K562 (cell line): Measurements from ENCODE around the gene PPP1R9A. TPM values are rescaled to one million over a fixed set of nuclear protein-coding genes. Genes with fewer than 3 reads are reported as not detected.

Source experiments
- ATAC-seq: fragments of 200-7000 bp; cut with Tn5 transposase; 3 replicates; pipeline ENCODE4 v1.9.1; 2020; ENCODE audit warnings: moderate library complexity
- BruUV-seq: library from RNA; stranded (reverse); fragments of 400-500 nt; replicated peaks from 2 replicates; lab custom pipeline; 2021; lab: Mats Ljungman, UMichigan
- CTCF ChIA-PET: fragments of 300-600 bp; formaldehyde crosslinking; extraction: SDS; loops from one replicate; lab custom pipeline; 2021; ENCODE audit warnings: low intra/inter-chr PET ratio; lab: Yijun Ruan, JAX
- POLR2A ChIA-PET: fragments of 300-600, 350-650 bp; sonication (Branson Sonifier 250); formaldehyde crosslinking; extraction: SDS; loops from one replicate; lab custom pipeline; 2021; ENCODE audit warnings: antibody characterized with exemption, inconsistent platforms; lab: Yijun Ruan, JAX
- DNase-seq, 4 experiments: peaks; one replicate each; pipeline versions ENCODE4 v3.0.0 to v3.0.0-alpha.2; 2011 to 2018; ENCODE audit warnings: low spot score in 3 of 4, mixed read lengths in 3 of 4; ENCODE audit errors: extremely low read depth in 1 of 4
- FAIRE-seq: peaks from 2 replicates; lab custom pipeline; 2011; peaks lifted over from hg19 to GRCh38; lab: Jason Lieb, UNC
- H2AFZ ChIP-seq: 2 replicates; pipeline ENCODE4 v1.6.0; 2011; ENCODE audit warnings: low read depth, low read length, control low read depth, inconsistent platforms
- H3K27ac ChIP-seq: fragments of 200-600 bp; 3 replicates; pipeline ENCODE4 v1.8.0; 2011; ENCODE audit warnings: low read depth, mild to moderate bottlenecking, control low read depth, inconsistent platforms, low read length, moderate library complexity, mixed read lengths; ENCODE audit errors: extremely low read depth
- H3K27me3 ChIP-seq, 2 experiments: fragments of 300-600 bp in 1 of 2; 2 replicates in 1 of 2; 3 replicates in 1 of 2; pipeline versions ENCODE4 v1.6.0 to v1.8.0; 2011; ENCODE audit warnings: inconsistent platforms in 2 of 2, low read length in 2 of 2, mild to moderate bottlenecking in 1 of 2, mixed read lengths in 1 of 2, moderate library complexity in 1 of 2; ENCODE audit not compliant: control insufficient read depth in 2 of 2, insufficient read depth in 2 of 2
- H3K36me3 ChIP-seq: fragments of 300-600 bp; 3 replicates; pipeline ENCODE4 v1.8.0; 2011; ENCODE audit warnings: mild to moderate bottlenecking, low read length, inconsistent platforms; ENCODE audit not compliant: control insufficient read depth, insufficient read depth
- H3K4me1 ChIP-seq, 2 experiments: fragments of 200-600 bp in 1 of 2; replicated peaks in 1 of 2; 2 replicates in 1 of 2; 3 replicates in 1 of 2; pipeline versions ENCODE4 v1.5.1 to v1.8.0; 2011; ENCODE audit warnings: inconsistent platforms in 2 of 2, low read length in 2 of 2, mild to moderate bottlenecking in 1 of 2, mixed read lengths in 1 of 2, moderate library complexity in 1 of 2; ENCODE audit not compliant: control insufficient read depth in 2 of 2, insufficient read depth in 2 of 2
- H3K4me2 ChIP-seq: 2 replicates; pipeline ENCODE4 v1.6.1; 2011; ENCODE audit warnings: low read length, control low read depth, inconsistent platforms, mixed read lengths; ENCODE audit not compliant: insufficient read depth
- H3K4me3 ChIP-seq: fragments of 200-600 bp; sonication (generic), shearing (Covaris generic); 2 replicates; pipeline ENCODE4 v1.5.1; 2016; ENCODE audit warnings: control low read depth, inconsistent platforms
- H3K79me2 ChIP-seq: fragments of 200-600 bp; 3 replicates; pipeline ENCODE4 v1.8.0; 2011; ENCODE audit warnings: low read length, inconsistent platforms; ENCODE audit not compliant: control insufficient read depth, insufficient read depth
- H3K9ac ChIP-seq, 2 experiments: 2 replicates each; pipeline versions ENCODE4 v1.6.0 to v1.6.1; 2011; ENCODE audit warnings: low read depth in 2 of 2, low read length in 2 of 2, control low read depth in 1 of 2, inconsistent platforms in 1 of 2, mild to moderate bottlenecking in 1 of 2, mixed read lengths in 1 of 2; ENCODE audit not compliant: insufficient read depth in 1 of 2
- H3K9me1 ChIP-seq: one replicate; pipeline ENCODE4 v1.6.0; 2011; ENCODE audit warnings: inconsistent platforms, mild to moderate bottlenecking, low read length, moderate library complexity; ENCODE audit not compliant: control insufficient read depth, insufficient read depth
- H3K9me3 ChIP-seq: replicated peaks from 2 replicates; pipeline ENCODE4 v1.5.1; 2011; ENCODE audit warnings: low read depth, low read length, inconsistent platforms; ENCODE audit not compliant: control insufficient read depth, insufficient read depth
- H4K20me1 ChIP-seq: replicated peaks from 2 replicates; pipeline ENCODE4 v1.6.1; 2011; ENCODE audit warnings: low read length, inconsistent platforms, mixed read lengths; ENCODE audit not compliant: control insufficient read depth, insufficient read depth
- CHD4 ChIP-seq: fragments of 200-600 bp; sonication (generic); IDR thresholded peaks from 3 replicates; pipeline ENCODE4 v1.6.1; 2012; ENCODE audit warnings: low read depth, mild to moderate bottlenecking, mixed read lengths, low read length, inconsistent platforms; ENCODE audit not compliant: insufficient read depth, insufficient replicate concordance, poor library complexity, severe bottlenecking
- EHMT2 ChIP-seq: fragments of 450-650 bp; IDR thresholded peaks from 2 replicates; pipeline ENCODE4 v1.6.1; 2018; ENCODE audit warnings: antibody characterized with exemption
- ESRRB ChIP-seq: fragments of 250-450 bp; sonication (Bioruptor Pico); IDR thresholded peaks from 2 replicates; pipeline ENCODE4 v1.5.0; 2020; ENCODE audit warnings: mild to moderate bottlenecking, moderate library complexity, borderline replicate concordance
- ILF3 ChIP-seq: fragments of 450-650 bp; IDR thresholded peaks from 2 replicates; pipeline ENCODE4 v1.6.1; 2018; ENCODE audit warnings: antibody characterized with exemption, mild to moderate bottlenecking, moderate library complexity, borderline replicate concordance
- MCM2 ChIP-seq: fragments of 450-650 bp; IDR thresholded peaks from 2 replicates; pipeline ENCODE4 v1.6.1; 2017; ENCODE audit warnings: low read depth, mild to moderate bottlenecking
- NFYB ChIP-seq: IDR thresholded peaks from 2 replicates; pipeline ENCODE4 v1.6.1; 2011; ENCODE audit warnings: mild to moderate bottlenecking, moderate library complexity; ENCODE audit not compliant: insufficient read length; ENCODE audit errors: extremely low read depth
- PHF8 ChIP-seq: fragments of 200-600 bp; sonication (generic); IDR thresholded peaks from 2 replicates; pipeline ENCODE4 v1.6.1; 2012; ENCODE audit warnings: mixed run types, mild to moderate bottlenecking, inconsistent platforms, low read length, moderate library complexity, borderline replicate concordance
- PYGO2 ChIP-seq: fragments of 450-650 bp; IDR thresholded peaks from 2 replicates; pipeline ENCODE4 v1.6.1; 2016; ENCODE audit warnings: mild to moderate bottlenecking, missing genetic modification characterization, moderate library complexity, missing compliant biosample characterization
- RBM22 ChIP-seq: fragments of 200-400 bp; formaldehyde crosslinking; IDR thresholded peaks from 2 replicates; pipeline ENCODE4 v1.6.1; 2018; ENCODE audit warnings: low read length, low read depth; ENCODE audit not compliant: poor library complexity, severe bottlenecking
- THRA ChIP-seq: fragments of 450-650 bp; IDR thresholded peaks from 2 replicates; pipeline ENCODE4 v1.6.1; 2017; ENCODE audit warnings: mild to moderate bottlenecking, moderate library complexity
- YY1 ChIP-seq, 3 experiments: IDR thresholded peaks; 2 replicates each; pipeline ENCODE4 v1.6.1; 2011; ENCODE audit warnings: low read length in 2 of 3, mild to moderate bottlenecking in 2 of 3, moderate library complexity in 2 of 3, borderline replicate concordance in 1 of 3, control low read depth in 1 of 3, low read depth in 1 of 3; ENCODE audit not compliant: insufficient read depth in 3 of 3, insufficient replicate concordance in 2 of 3, control insufficient read depth in 1 of 3, insufficient read length in 1 of 3; ENCODE audit errors: extremely low read depth in 1 of 3
- ZBTB17 ChIP-seq: fragments of 450-650 bp; formaldehyde crosslinking; IDR thresholded peaks from 2 replicates; pipeline ENCODE4 v1.4.0; 2020; ENCODE audit warnings: mild to moderate bottlenecking
- ZNF133 ChIP-seq: fragments of 250-450 bp; sonication (Bioruptor Pico); IDR thresholded peaks from 2 replicates; pipeline ENCODE4 v1.4.0; 2020; ENCODE audit warnings: mild to moderate bottlenecking
- ZNF197 ChIP-seq: fragments of 200-800 bp; sonication (Bioruptor generic); IDR thresholded peaks from 2 replicates; pipeline ENCODE4 v1.6.1; 2016; ENCODE audit warnings: low read depth, missing genetic modification characterization, missing compliant biosample characterization
- ZNF551 ChIP-seq: fragments of 250-450 bp; sonication (Bioruptor Pico); IDR thresholded peaks from 2 replicates; pipeline ENCODE4 v1.5.0; 2021; ENCODE audit warnings: mild to moderate bottlenecking, moderate library complexity
- ZNF644 ChIP-seq: fragments of 200-800 bp; sonication (Bioruptor generic); IDR thresholded peaks from 2 replicates; pipeline ENCODE4 v1.6.1; 2016; ENCODE audit warnings: low read depth, missing genetic modification characterization, missing compliant biosample characterization
- WGBS: fragments of 100-300 bp; shearing (Covaris generic); methylation state at CpG from one replicate; pipeline ENCODE4 v1.1.6; 2016; ENCODE audit warnings: low coverage, mixed read lengths; ENCODE audit not compliant: insufficient coverage; ENCODE audit errors: missing lambda C conversion rate; 5-methylcytosine and 5-hydroxymethylcytosine counted together
- in situ Hi-C: fragments of 300-500 bp; cut with MboI; formaldehyde crosslinking; loops from 4 replicates; pipeline ENCODE4 v1.15.0; 2018; ENCODE audit warnings: inconsistent platforms, mixed read lengths
- intact Hi-C: fragments of 100-400 bp; cut with micrococcal nuclease; formaldehyde crosslinking; loops from 2 replicates; pipeline ENCODE4 v1.14.2; 2022
- polyA plus RNA-seq, 8 experiments: library from polyadenylated mRNA; depleted of rRNA in 4 of 8; stranded (reverse) in 5 of 8; unstranded in 3 of 8; fragments of >200 nt; fragmentation: Nextera tagmentation in 2 of 8; fragmentation: Illumina TruSeq in 1 of 8; extraction: Ambion mirVana in 2 of 8; extraction: Trizol in 1 of 8; gene quantifications; 2 replicates each; pipeline versions ENCODE4 v1.2.1 to v1.2.3, GENCODE V29; 2011 to 2014; ENCODE audit warnings: inconsistent platforms in 1 of 8, missing spikeins in 1 of 8
- total RNA-seq, 7 experiments: library from RNA; depleted of rRNA in 6 of 7; stranded (reverse); fragments of >200 nt in 6 of 7; fragmentation: Illumina TruSeq in 2 of 7; extraction: Trizol in 2 of 7; gene quantifications; 2 replicates each; pipeline versions ENCODE4 v1.2.1 to v1.2.3, GENCODE V29; 2011 to 2021; ENCODE audit warnings: low replicate concordance in 1 of 7
- TF ChIP-seq, protein P1 (sequence below): fragments of 450-650 bp; conservative IDR thresholded peaks from 2 replicates; pipeline ENCODE4 v1.6.1; 2016; ENCODE audit warnings: missing genetic modification characterization, low read depth, mild to moderate bottlenecking, control low read depth, missing compliant biosample characterization
- TF ChIP-seq, protein P2 (sequence below): fragments of 250-450 bp; sonication (Bioruptor Pico); IDR thresholded peaks from 2 replicates; pipeline ENCODE4 v1.4.0; 2020; ENCODE audit warnings: mild to moderate bottlenecking

Gene PPP1R9A
- total and polyA plus RNA-seq, 9 of the 15 experiments (the other 6 are each of a cell fraction or from before 2014, with no cell fraction given), result 0.24 TPM; not detected in 8

DNA sequence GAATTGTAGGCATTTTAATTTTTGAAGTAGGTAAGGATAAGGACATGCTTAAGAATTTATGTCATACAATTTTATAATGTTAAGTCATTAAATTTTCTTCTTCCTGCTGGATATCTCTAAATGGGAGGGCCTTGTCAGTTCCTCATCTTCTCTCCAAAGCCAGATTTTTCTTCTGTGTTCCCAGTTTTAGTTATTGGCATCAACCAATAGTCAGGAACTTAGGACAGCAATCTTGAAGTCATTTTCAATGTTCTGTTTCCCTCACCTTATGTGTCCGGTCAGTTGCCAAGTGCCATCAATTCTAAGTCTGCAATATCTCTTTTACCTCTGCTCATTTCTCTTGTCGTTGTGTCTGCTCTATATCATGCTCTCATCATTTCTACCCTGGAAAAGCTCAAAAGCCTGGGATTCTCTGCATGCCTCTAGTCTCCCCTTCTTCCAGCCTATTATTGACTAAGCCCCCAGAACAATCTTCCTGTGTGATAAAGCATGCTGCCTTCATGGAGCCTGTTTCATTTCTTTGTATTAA, 145.2 kb downstream of the PPP1R9A start:
- H3K36me3 ChIP-seq, result no peaks in the 10 kb centered on the region
- in situ Hi-C loops, result no loop called here
- H3K27ac ChIP-seq, result no peak overlapping the region
- H3K4me2 ChIP-seq, result no peak overlapping the region
- WGBS, result 2% methylated on average over 2 of the region's 2 CpGs
- no peak for DNase-seq
- no peaks in the 10 kb centered on the region for H3K27me3 ChIP-seq
- no peaks in the 10 kb centered on the region for H4K20me1 ChIP-seq
- ChIA-PET POLR2A (no interaction called here), CTCF (no interaction called here)
- H3K4me3 ChIP-seq, result no peak overlapping the region
- intact Hi-C loops, result no loop called here
- H3K4me1 ChIP-seq, result no peaks in the 10 kb centered on the region
- H3K9me1 ChIP-seq, result no peaks in the 10 kb centered on the region
- H3K9ac ChIP-seq, result no peak overlapping the region
- no peak for FAIRE-seq
- H3K9me3 ChIP-seq, result no peaks in the 10 kb centered on the region
- no TSS peak for BruUV-seq
- H2AFZ ChIP-seq, result no peak overlapping the region
- ATAC-seq, result no peak
- TF ChIP-seq ZNF551 (CRISPR knock-in tag), result no peak
- no peak for TF ChIP-seq EHMT2
- TF ChIP-seq, protein P1, sequence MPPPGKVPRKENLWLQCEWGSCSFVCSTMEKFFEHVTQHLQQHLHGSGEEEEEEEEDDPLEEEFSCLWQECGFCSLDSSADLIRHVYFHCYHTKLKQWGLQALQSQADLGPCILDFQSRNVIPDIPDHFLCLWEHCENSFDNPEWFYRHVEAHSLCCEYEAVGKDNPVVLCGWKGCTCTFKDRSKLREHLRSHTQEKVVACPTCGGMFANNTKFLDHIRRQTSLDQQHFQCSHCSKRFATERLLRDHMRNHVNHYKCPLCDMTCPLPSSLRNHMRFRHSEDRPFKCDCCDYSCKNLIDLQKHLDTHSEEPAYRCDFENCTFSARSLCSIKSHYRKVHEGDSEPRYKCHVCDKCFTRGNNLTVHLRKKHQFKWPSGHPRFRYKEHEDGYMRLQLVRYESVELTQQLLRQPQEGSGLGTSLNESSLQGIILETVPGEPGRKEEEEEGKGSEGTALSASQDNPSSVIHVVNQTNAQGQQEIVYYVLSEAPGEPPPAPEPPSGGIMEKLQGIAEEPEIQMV, result no peak
- TF ChIP-seq ESRRB (CRISPR knock-in tag), result no peak
- no peak for TF ChIP-seq ZNF644 (tag)
- TF ChIP-seq MCM2, result no peak
- TF ChIP-seq PYGO2 (tag), result no peak
- no peak for TF ChIP-seq ZNF197 (CRISPR knock-in tag)
- no peak for TF ChIP-seq ZNF133 (CRISPR knock-in tag)
- TF ChIP-seq NFYB, result no peak
- no peak for TF ChIP-seq RBM22
- TF ChIP-seq ILF3, result no peak
- TF ChIP-seq, protein P2, sequence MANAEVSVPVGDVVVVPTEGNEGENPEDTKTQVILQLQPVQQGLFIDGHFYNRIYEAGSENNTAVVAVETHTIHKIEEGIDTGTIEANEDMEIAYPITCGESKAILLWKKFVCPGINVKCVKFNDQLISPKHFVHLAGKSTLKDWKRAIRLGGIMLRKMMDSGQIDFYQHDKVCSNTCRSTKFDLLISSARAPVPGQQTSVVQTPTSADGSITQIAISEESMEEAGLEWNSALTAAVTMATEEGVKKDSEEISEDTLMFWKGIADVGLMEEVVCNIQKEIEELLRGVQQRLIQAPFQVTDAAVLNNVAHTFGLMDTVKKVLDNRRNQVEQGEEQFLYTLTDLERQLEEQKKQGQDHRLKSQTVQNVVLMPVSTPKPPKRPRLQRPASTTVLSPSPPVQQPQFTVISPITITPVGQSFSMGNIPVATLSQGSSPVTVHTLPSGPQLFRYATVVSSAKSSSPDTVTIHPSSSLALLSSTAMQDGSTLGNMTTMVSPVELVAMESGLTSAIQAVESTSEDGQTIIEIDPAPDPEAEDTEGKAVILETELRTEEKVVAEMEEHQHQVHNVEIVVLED (CRISPR knock-in tag), result no peak
- TF ChIP-seq YY1 (IDR thresholded peaks at IDR 0.05; ENCODE audit: borderline replicate concordance in 1 of 3, control insufficient read depth in 1 of 3, extremely low read depth in 1 of 3, insufficient read depth in 3 of 3, insufficient read length in 1 of 3, insufficient replicate concordance in 2 of 3, low read depth in 1 of 3, low read length in 2 of 3), result no peak
- no peak for TF ChIP-seq CHD4
- no peak for TF ChIP-seq THRA
- TF ChIP-seq PHF8, result no peak
- TF ChIP-seq ZBTB17 (CRISPR knock-in tag), result no peak
- H3K79me2 ChIP-seq, result no peaks in the 10 kb centered on the region
